ENCODE data around the gene SLC30A10.
"Not testable (repeated sequence)": the region's sequence is repeated elsewhere in the genome, so short reads cannot be mapped to it uniquely, and the experiment has no call there.

SLC30A10 gene

DNA sequence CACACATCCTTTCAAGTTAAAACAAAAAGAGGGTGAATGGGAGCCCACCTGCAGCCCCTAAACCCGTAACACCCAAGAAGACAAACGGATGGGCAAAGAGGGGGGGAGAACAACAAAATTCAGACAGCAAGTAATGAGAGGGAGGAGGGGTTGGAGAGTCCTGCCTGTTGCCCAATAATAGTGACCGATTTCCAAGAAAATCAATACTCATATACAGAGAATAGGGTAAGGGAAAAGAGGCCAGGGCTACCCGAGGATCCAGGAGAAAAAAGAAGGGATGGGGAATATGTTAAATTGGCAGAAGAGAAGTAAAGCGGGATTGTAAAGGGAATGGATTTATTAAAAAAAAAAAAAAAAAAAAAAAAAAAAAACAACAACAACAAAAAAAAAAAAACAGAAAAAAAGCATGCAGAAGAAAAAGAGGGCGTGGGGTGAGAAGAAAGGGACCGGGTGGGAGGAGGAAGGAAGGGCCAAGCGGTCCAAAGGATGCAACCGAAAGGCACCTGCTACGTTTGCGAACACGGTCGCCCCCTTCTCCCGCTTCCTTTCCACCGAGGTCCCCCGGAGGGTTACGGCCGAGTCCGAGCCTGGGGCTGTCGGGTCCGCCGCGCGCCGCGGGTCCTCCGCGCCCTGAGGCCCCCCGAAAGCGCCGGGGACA, 930 bp downstream of the SLC30A10 start:
- peak in 1 of 2 experiments; percentile 18 for DNase-seq

DNA sequence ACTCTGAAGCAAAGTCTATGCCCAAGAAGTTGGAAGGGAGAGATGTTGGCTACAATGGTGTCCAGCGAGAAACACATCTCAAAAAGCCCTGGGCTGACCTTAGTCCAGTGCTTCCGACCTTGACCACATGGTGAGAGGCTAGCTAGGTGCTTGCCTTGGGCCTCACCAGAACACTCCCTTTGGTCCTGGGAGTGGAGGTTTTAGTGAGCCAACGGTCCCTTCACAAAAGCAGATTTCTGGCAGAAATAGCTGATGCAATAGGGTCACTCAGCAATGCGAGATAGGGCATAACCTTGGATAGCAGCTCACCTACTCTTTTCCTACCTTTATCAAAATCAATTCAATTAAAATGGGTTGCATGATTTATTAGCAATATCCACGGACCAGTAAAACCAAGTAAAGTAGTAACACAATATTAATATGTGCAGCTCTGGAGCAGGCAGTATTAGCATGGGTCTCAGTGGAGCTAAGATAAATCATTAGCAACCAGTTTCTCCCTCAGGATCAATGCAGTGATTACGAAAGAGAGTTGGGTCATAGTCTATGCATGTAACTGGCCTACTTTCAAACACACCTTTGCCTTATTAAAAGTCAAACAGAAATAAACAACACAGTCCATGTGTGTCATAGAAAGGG, 1.9 kb downstream of the SLC30A10 start:
- no peak for DNase-seq

GRCh38 chr1:219924342-219924741, 4.0 kb downstream of the SLC30A10 start:
- no peak for DNase-seq

- no peak for DNase-seq
Measured at GRCh38 chr1:219917851-219918466, 10.4 kb downstream of the SLC30A10 start.

GRCh38 chr1:219917281-219917680, 11.1 kb downstream of the SLC30A10 start:
- DNase-seq, result no peak

GRCh38 chr1:219916257-219916656, 12.1 kb downstream of the SLC30A10 start:
- no peak for DNase-seq

DNA sequence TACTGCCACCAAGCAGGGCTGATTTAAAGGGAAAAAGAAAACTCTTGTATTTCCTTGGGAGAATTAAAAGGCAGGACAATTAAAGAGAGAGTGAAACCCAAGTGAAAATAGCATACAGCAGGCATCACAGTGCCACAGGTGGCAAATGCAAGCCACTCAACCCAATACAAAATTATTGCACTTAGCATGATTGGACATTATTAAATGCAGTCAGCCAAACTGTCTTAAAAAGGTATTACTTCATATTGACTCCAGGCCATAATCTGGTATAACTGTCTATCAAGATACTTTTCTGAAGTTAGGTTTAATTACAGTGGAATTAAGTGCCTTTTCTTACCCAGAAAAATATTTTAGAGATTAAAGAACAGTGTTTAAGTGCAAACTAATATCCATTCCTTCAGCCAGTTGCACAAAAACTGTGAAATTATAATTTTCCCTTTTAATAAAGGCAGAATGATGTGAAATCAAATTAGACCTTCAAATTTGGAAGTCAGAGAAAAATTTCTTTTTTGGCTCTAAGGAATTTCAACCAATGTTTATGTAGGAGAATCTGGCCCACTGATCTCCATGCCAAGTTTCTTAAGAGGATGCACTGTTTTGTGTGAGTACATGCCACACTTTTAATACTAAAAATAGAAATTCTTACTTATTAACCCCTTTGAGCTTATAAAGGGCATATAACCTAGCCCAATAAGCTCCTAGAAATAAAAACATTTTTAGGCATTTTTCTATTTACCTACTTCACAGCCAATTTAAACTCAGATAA, 15.2 kb downstream of the SLC30A10 start:
- no peak for DNase-seq

DNA sequence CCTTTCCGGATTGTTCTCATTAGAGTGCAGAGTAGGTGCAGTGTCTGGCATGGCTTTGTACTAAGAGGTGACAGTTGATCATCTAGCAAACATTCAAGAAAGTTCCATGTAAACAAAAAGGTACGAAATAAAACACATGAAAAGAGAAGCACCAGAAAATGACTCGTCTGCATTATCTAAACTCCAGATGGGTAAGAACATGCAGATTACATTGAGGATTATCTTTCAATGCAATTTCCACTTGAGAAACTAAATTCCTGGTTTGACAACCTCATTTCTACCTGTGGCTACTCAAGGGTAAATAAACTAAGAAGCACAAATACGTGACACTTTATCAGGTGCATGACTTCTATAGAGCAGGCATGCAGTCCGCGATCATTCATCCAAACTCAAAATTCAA, 17.6 kb downstream of the SLC30A10 start:
- DNase-seq, result peak in 1 of 2 experiments; percentile 29

DNA sequence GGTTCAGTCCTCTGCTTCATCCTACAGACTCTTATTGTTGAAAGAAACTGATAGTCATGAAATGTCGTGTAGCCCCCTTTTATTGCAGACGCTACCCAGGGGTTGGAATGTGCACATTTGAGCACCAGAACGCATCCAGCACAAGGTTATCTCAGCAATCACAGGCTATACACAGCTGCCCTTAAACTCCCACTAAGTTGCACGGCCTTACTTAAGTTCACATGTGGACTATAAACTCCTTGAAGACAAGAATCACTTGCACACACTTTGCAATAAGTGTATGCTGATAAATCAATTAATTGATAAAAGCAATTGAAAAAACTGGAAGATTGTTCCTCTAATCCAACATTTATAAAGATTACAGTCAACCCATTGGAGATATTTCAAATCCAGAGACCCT, 18.9 kb downstream of the SLC30A10 start:
- DNase-seq, result no peak

GRCh38 chr1:219908170-219908569, 20.2 kb downstream of the SLC30A10 start:
- no peak for DNase-seq

- DNase-seq, result no peak
Measured at GRCh38 chr1:219907772-219908070, 20.6 kb downstream of the SLC30A10 start.

DNA sequence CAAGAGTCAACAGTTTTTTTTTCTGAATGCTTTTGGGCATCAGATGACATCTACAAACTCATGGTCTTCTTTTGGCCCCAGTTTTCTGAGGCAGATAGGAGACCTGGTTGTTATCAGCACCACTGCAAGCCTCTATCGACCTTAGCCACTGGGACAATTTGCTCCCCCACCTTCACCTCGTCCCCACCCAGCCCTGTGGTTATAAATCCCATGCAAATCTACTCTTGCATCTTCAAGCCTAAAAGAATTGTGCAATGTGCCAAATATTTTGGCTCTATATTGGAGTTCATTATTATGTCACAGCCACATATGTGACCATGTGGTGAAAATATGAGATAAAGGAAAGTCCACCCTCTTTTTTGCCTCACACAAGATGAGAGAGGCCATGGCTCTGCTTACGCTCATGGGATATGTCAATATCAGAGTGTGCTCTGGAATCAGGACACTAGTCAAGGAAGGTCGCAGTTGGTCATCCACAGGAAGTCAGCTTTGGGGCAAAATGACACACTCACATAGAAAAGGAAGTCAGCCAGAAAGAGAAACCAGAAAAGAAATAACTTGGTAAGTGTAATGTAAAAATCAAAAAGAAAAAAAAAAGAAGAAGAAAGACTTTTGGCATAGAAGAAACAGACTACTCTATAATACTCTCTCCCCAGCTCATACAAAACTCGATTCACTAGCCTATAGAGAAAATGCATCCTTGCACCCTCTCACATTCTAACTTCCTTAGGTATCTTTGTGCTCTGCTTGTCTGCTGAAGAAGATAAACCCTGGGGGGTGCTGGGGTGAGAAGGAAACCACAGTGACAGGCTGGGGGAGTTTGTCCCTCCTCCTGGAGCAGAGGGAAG, 21.2 kb downstream of the SLC30A10 start:
- no peak for DNase-seq

GRCh38 chr1:219906565-219906923, 21.8 kb downstream of the SLC30A10 start:
- DNase-seq, result not testable (repeated sequence)

DNA sequence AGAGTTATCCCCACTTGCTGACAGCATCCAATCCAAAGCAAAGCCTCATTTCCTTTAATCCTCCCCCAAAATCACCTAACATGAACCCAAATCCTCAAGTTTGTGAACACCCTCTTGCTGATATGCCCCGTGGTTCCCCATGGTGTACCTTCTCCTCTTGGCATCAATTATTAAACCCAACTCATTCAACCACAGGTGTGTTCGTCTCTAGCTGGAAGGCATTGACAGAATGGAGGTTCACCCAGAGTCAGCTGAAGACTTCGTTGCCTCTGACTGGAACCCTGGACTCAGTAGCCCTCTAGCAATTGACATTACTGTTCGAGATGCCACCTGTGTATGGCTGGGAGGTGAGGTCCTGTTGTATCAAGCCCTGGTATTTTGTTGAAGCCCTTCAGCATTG, 22.8 kb downstream of the SLC30A10 start:
- no peak for DNase-seq

GRCh38 chr1:219904934-219905333, 23.4 kb downstream of the SLC30A10 start:
- DNase-seq, result no peak

- no peak for DNase-seq
Measured at GRCh38 chr1:219903353-219903871, 24.9 kb downstream of the SLC30A10 start.

- DNase-seq, result no peak
Measured at GRCh38 chr1:219902951-219903350, 25.4 kb downstream of the SLC30A10 start.

DNA sequence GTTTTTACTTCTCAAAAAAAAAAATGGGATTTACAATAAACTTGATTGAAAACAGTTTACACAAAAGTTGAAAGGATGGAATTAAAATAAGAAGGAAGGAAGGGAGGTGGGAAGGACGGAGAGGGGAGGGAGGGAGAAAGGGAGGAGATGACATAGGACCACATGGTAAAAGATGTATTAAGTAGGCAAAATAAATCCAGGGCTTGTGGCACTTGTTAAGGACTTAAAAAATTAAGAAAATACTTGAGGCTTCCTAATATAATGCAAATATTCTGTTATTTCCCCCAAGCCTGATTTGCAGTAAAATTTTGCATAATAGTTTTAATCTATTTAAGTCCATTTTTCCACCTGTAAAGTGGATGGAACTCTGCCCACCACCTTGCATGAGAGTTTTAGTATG, 27.5 kb downstream of the SLC30A10 start:
- DNase-seq, result no peak

DNA sequence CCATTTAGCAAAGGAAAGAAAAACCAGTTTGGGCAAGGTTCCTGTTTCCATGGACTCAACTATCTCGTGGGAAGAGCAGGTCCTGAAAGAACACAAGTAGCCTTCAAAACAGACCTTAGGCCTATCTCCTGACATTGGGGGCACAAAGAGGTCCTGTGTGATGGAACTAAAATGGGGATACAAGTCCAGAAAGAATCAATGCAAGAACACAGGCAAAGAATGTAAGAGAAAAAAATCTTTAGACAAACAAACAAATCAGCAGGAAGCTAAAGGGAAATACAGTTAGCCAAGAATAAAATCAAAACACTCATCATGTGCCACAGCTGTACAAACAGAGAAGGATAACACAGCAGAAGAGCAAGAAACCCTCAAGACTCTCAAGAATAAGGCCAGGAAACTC, 28.2 kb downstream of the SLC30A10 start:
- DNase-seq, result no peak

DNA sequence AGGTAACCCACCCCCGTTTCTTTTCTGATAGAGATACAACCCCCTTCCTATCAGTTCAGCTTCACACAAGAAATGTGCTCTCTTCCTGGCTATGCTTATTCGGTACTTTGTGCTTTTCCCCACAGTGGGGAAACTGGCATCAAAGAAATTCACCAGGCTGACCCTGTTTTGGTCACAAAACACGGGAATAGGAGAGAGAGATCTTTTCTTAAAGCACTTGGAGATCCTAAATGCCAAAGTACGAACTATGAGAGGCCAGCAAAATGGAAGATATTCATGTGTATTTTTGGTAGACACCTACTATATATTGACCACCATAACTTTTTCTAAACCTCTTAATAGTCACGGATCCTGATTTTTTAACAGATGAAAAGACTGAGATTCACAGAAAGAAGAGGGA, 30.0 kb downstream of the SLC30A10 start:
- DNase-seq, result no peak

GRCh38 chr1:219897914-219898313, 30.4 kb downstream of the SLC30A10 start:
- DNase-seq, result no peak

- DNase-seq, result not testable (repeated sequence)
Measured at GRCh38 chr1:219892271-219892670, 36.1 kb downstream of the SLC30A10 start.

- DNase-seq, result not testable (repeated sequence)
Measured at GRCh38 chr1:219891846-219892245, 36.5 kb downstream of the SLC30A10 start.
